MCF 10A (cell line): ENCODE measurements around the gene MNX1. TPM values are rescaled to one million over a fixed set of nuclear protein-coding genes. Genes with fewer than 3 reads are reported as not detected.

Experiments
- BruUV-seq: library from RNA; stranded (reverse); fragments of 400-500 nt; replicated peaks from 2 replicates; lab custom pipeline; 2021; lab: Mats Ljungman, UMichigan
- CTCF ChIA-PET: fragments of 300-600 bp; sonication (Branson Sonifier 250); formaldehyde crosslinking; extraction: SDS; loops from one replicate; lab custom pipeline; 2021; ENCODE audit warnings: antibody characterized with exemption, inconsistent platforms; lab: Yijun Ruan, JAX
- POLR2A ChIA-PET: fragments of 300-600, 350-650 bp; sonication (Branson Sonifier 250); formaldehyde crosslinking; extraction: SDS; loops from one replicate; lab custom pipeline; 2020; ENCODE audit warnings: antibody characterized with exemption, inconsistent platforms; lab: Yijun Ruan, JAX
- DNase-seq: peaks from one replicate; pipeline ENCODE4 v3.0.0-alpha.2; 2018; ENCODE audit not compliant: unreplicated experiment
- H3K27ac Mint-ChIP-seq: one replicate; pipeline ENCODE4 v1.8.0; 2022; ENCODE audit warnings: mild to moderate bottlenecking, low read depth, mixed read lengths; ENCODE audit not compliant: unreplicated experiment
- H3K27me3 Mint-ChIP-seq: one replicate; pipeline ENCODE4 v1.8.0; 2022; ENCODE audit warnings: mixed read lengths; ENCODE audit not compliant: insufficient read depth, unreplicated experiment
- H3K36me3 Mint-ChIP-seq: one replicate; pipeline ENCODE4 v1.8.0; 2022; ENCODE audit warnings: mild to moderate bottlenecking, moderate library complexity, mixed read lengths; ENCODE audit not compliant: insufficient read depth, unreplicated experiment
- H3K4me1 Mint-ChIP-seq: one replicate; pipeline ENCODE4 v1.8.0; 2022; ENCODE audit warnings: mixed read lengths; ENCODE audit not compliant: insufficient read depth, unreplicated experiment
- H3K4me3 Mint-ChIP-seq: one replicate; pipeline ENCODE4 v1.8.0; 2022; ENCODE audit warnings: mild to moderate bottlenecking, moderate library complexity, mixed read lengths; ENCODE audit not compliant: unreplicated experiment
- H3K9me3 Mint-ChIP-seq: one replicate; pipeline ENCODE4 v1.8.0; 2022; ENCODE audit warnings: mixed read lengths; ENCODE audit not compliant: unreplicated experiment
- CTCF ChIP-seq: fragments of 200-600 bp; IDR thresholded peaks from one replicate; pipeline ENCODE4 v1.8.0; 2022; ENCODE audit warnings: antibody characterized with exemption, mild to moderate bottlenecking; ENCODE audit not compliant: unreplicated experiment
- intact Hi-C: fragments of 100-400 bp; cut with micrococcal nuclease; formaldehyde crosslinking; loops from 2 replicates; pipeline ENCODE4 v1.14.1; 2022
- total RNA-seq: library from RNA; stranded (reverse); gene quantifications from 2 replicates; pipeline ENCODE4 v1.2.3, GENCODE V29; 2022

MNX1 gene
- total RNA-seq, 1 experiment from 2014 or later = 0.47 TPM

GRCh38 chr7:157053118-157053517 is 42.7 kb upstream of the MNX1 start:
- BruUV-seq = no TSS peak
- H3K36me3 Mint-ChIP-seq = no peaks in the 10 kb centered on the region
- no peaks in the 10 kb centered on the region for H3K4me1 Mint-ChIP-seq
- H3K4me3 Mint-ChIP-seq = no peak overlapping the region
- no peak overlapping the region for H3K27ac Mint-ChIP-seq
- TF ChIP-seq CTCF = no peak
- intact Hi-C loops = no loop called here
- peaks cover 7% of the 10 kb centered on the region for H3K9me3 Mint-ChIP-seq
- ChIA-PET POLR2A (no interaction called here), CTCF (interaction anchor here (0.6 kb wide), 1 partner anchor 83 kb away, joined by 4 read pairs; no protein-coding TSS in a partner anchor)
- no peak for DNase-seq
- peaks cover 22% of the 10 kb centered on the region for H3K27me3 Mint-ChIP-seq

GRCh38 chr7:157047148-157047547 is 36.7 kb upstream of the MNX1 start:
- Mint-ChIP-seq H3K27me3 (no peaks in the 10 kb centered on the region), H3K36me3 (no peaks in the 10 kb centered on the region), H3K27ac (no peak overlapping the region), H3K4me3 (no peak overlapping the region), H3K9me3 (no peaks in the 10 kb centered on the region), H3K4me1 (no peaks in the 10 kb centered on the region)
- TF ChIP-seq CTCF = no peak
- no TSS peak for BruUV-seq
- intact Hi-C loops = no loop called here
- ChIA-PET CTCF (no interaction called here), POLR2A (no interaction called here)
- DNase-seq = no peak

GRCh38 chr7:157046681-157047080 is 36.2 kb upstream of the MNX1 start:
- Mint-ChIP-seq H3K27ac (no peak overlapping the region), H3K9me3 (no peaks in the 10 kb centered on the region), H3K4me3 (no peak overlapping the region), H3K4me1 (no peaks in the 10 kb centered on the region), H3K36me3 (no peaks in the 10 kb centered on the region), H3K27me3 (no peaks in the 10 kb centered on the region)
- ChIA-PET CTCF (no interaction called here), POLR2A (no interaction called here)
- peak; percentile 25 for DNase-seq
- intact Hi-C loops = no loop called here
- no peak for TF ChIP-seq CTCF
- BruUV-seq = no TSS peak

DNA sequence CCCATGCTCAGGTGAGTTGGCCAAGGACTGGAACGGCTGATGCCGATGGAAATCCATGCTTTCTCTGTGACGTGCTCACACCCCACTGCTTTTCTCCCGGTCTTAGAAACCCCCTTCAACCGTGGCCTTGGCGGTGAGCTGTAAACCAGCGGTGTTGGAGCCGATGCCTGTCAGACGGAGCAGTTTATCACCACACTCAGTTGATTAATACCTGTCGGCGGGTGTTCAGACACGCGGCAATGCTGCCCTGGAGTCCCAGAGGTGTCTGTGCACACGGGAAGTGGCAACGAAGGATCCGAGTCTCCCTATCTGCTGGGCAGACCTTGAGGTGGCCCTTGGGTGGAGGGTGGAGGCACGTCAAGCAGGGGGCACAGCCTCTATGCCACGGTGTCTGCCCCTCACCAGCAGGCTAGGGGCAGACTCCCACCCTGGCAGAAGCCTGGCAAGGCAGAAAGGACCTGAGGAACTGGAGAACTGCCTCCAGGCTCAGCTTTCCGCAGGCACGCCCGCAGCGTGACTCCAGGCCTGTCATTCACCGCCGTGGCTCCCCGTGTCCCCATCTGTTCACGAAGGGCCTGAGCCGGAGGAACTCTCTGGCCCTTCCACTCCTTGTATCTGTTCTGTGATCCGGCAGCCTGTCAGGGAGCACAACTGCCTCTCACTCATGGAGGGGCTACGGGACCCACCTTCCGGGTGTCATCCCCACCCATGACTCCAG is 34.6 kb upstream of the MNX1 start:
- H3K27me3 Mint-ChIP-seq = no peaks in the 10 kb centered on the region
- H3K27ac Mint-ChIP-seq = no peak overlapping the region
- intact Hi-C loops = no loop called here
- ChIA-PET CTCF (no interaction called here), POLR2A (no interaction called here)
- H3K36me3 Mint-ChIP-seq = no peaks in the 10 kb centered on the region
- BruUV-seq = no TSS peak
- DNase-seq = no peak
- H3K4me1 Mint-ChIP-seq = no peaks in the 10 kb centered on the region
- TF ChIP-seq CTCF = no peak
- H3K4me3 Mint-ChIP-seq = no peak overlapping the region
- H3K9me3 Mint-ChIP-seq = no peaks in the 10 kb centered on the region
